Measurements from ENCODE around the gene MYO5B. TPM values are rescaled to one million over a fixed set of nuclear protein-coding genes. Genes with fewer than 3 reads are reported as not detected.

The MYO5B gene
- total RNA-seq, 4 donors from 2014 or later, result 32.0 to 63.3 (median 46.8) TPM

GRCh38 chr18:50009773-50010335, 185.1 kb downstream of the MYO5B start:
- intact Hi-C loops (cut with DNase I), result no loop called here
- peaks cover 0 to 3% (median 0%) of the 10 kb centered on the region in 3 donors for H3K4me1 ChIP-seq
- no peak for DNase-seq
- H3K9me3 ChIP-seq, result no peaks in the 10 kb centered on the region
- 78 to 97% methylated on average over 3 of the region's 3 CpGs for WGBS, 2 donors
- TF ChIP-seq CTCF (IDR thresholded peaks at IDR 0.05) (peak in 5 of 6 experiments; percentile 42 to 77 (median 60)), POLR2A (IDR thresholded peaks at IDR 0.05) (no peak)
- no peaks in the 10 kb centered on the region for H3K36me3 ChIP-seq
- H3K27me3 ChIP-seq, result no peaks in the 10 kb centered on the region
- H3K27ac ChIP-seq, result no peak overlapping the region
- no peak overlapping the region for H3K4me3 ChIP-seq

- H3K27ac ChIP-seq, result no peak overlapping the region
- intact Hi-C loops (cut with DNase I), result no loop called here
These were observed 186.6 kb downstream of the MYO5B start for GRCh38 chr18:50008306-50008705.

GRCh38 chr18:50006470-50007046, 188.4 kb downstream of the MYO5B start:
- intact Hi-C loops (cut with DNase I), result no loop called here
- Histone ChIP-seq H3K36me3 (no peaks in the 10 kb centered on the region), H3K4me1 (no peaks in the 10 kb centered on the region), H3K4me3 (no peak overlapping the region), H3K27ac (no peak overlapping the region), H3K27me3 (peaks cover 0 to 3% (median 0%) of the 10 kb centered on the region in 4 donors), H3K9me3 (no peaks in the 10 kb centered on the region)
- no peak for DNase-seq
- 56 to 67% methylated on average over 1 to 2 of the region's 2 CpGs for WGBS, 2 donors
- TF ChIP-seq POLR2A (IDR thresholded peaks at IDR 0.05) (no peak), CTCF (IDR thresholded peaks at IDR 0.05) (no peak)

More at GRCh38 chr18:50008306-50008705, 186.6 kb downstream of the MYO5B start:
- H3K36me3 ChIP-seq, result no peaks in the 10 kb centered on the region
- H3K4me3 ChIP-seq, result no peak overlapping the region
- H3K4me1 ChIP-seq, result peaks cover 0 to 3% (median 0%) of the 10 kb centered on the region in 3 donors
- WGBS, 2 donors, result 68% methylated on average over 3 of the region's 3 CpGs; no CpG with 5 or more reads in 1 of the 2 donors
- TF ChIP-seq CTCF (IDR thresholded peaks at IDR 0.05), result no peak
- TF ChIP-seq POLR2A (IDR thresholded peaks at IDR 0.05), result no peak
- no peak for DNase-seq
- H3K27me3 ChIP-seq, result peaks cover 0 to 3% (median 0%) of the 10 kb centered on the region in 4 donors
- no peaks in the 10 kb centered on the region for H3K9me3 ChIP-seq

- H3K9me3 ChIP-seq, result no peaks in the 10 kb centered on the region
- WGBS, 2 donors, result 59 to 74% methylated on average over 4 of the region's 4 CpGs
- H3K4me1 ChIP-seq, result no peaks in the 10 kb centered on the region
- H3K36me3 ChIP-seq, result peaks cover 0 to 8% (median 0%) of the 10 kb centered on the region in 3 donors
- peaks cover 0 to 3% (median 0%) of the 10 kb centered on the region in 4 donors for H3K27me3 ChIP-seq
- no peak overlapping the region for H3K4me3 ChIP-seq
- H3K27ac ChIP-seq, result no peak overlapping the region
- intact Hi-C loops (cut with DNase I), result no loop called here
- no peak for TF ChIP-seq CTCF (IDR thresholded peaks at IDR 0.05)
- TF ChIP-seq POLR2A (IDR thresholded peaks at IDR 0.05), result no peak
- DNase-seq, result no peak
These were observed 190.9 kb downstream of the MYO5B start for GRCh38 chr18:50004013-50004412.

GRCh38 chr18:50002781-50003180, 192.2 kb downstream of the MYO5B start:
- no peak for DNase-seq
- TF ChIP-seq POLR2A (IDR thresholded peaks at IDR 0.05) (no peak), CTCF (IDR thresholded peaks at IDR 0.05) (no peak)
- intact Hi-C loops (cut with DNase I), result no loop called here
- no peak overlapping the region for H3K4me3 ChIP-seq
- H3K27ac ChIP-seq, result no peak overlapping the region
- peaks cover 0 to 3% (median 0%) of the 10 kb centered on the region in 4 donors for H3K27me3 ChIP-seq
- no peaks in the 10 kb centered on the region for H3K9me3 ChIP-seq
- H3K36me3 ChIP-seq, result peaks cover 0 to 8% (median 0%) of the 10 kb centered on the region in 3 donors
- 73 to 87% methylated on average over 2 of the region's 2 CpGs for WGBS, 2 donors
- no peaks in the 10 kb centered on the region for H3K4me1 ChIP-seq

Measured in esophagus squamous epithelium (tissue), 5 donors.